ENCODE results near the gene SETD1A. TPM values are rescaled to one million over a fixed set of nuclear protein-coding genes. Genes with fewer than 3 reads are reported as not detected.

Gene SETD1A
- polyA plus RNA-seq, 2 of the 4 experiments (the other 2 are of a cell fraction): 2.0 to 21.2 TPM

GRCh38 chr16:30997725-30998711 lies 40.5 kb downstream of the SETD1A start:
- no peak for FAIRE-seq
- ATAC-seq: peak; percentile 62 to 68
- H3K27ac ChIP-seq: peak overlapping the region; percentile 97 to 100
- H3K4me1 ChIP-seq: peaks cover 44% of the 10 kb centered on the region
- H3K9me3 ChIP-seq: no peaks in the 10 kb centered on the region
- 6% methylated on average over 21 of the region's 21 CpGs for WGBS (ENCODE audit: missing lambda C conversion rate)
- CTCF ChIA-PET: interaction anchor here (0.6 to 3.6 kb wide), 9 partner anchors 11 to 153 kb away, joined by 3 to 25 read pairs (median 3); partner anchors contain the start of gene HSD3B7
- H3K4me2 ChIP-seq: peak overlapping the region; percentile 92
- peak; percentile 74 to 89 for DNase-seq (ENCODE audit: low read depth in 1 of 2, low spot score in 1 of 2)
- POLR2A ChIA-PET: interaction anchor here (0.7 to 1.9 kb wide), 17 partner anchors 11 to 461 kb away, joined by 3 to 14 read pairs (median 6); partner anchors contain the start of genes ARMC5, FUS, HSD3B7 and KAT8
- peak overlapping the region; percentile 61 for H3K4me3 ChIP-seq
- TF ChIP-seq HEYL (CRISPR knock-in tag; IDR thresholded peaks at IDR 0.05) (no peak), POLR2AphosphoS2 (conservative IDR thresholded peaks at IDR 0.05; ENCODE audit: low read length) (no peak), RAD21 (conservative IDR thresholded peaks at IDR 0.05 in 1 of 2, IDR thresholded peaks at IDR 0.05 in 1 of 2) (no peak), ESRRA (IDR thresholded peaks at IDR 0.05; ENCODE audit: borderline replicate concordance, low read length) (no peak), NFE2L2 (conservative IDR thresholded peaks at IDR 0.05; ENCODE audit: low read length) (0 out of 2 replicates have a peak, but pooled peaks have one; percentile 3), CEBPB (IDR thresholded peaks at IDR 0.05) (no peak), JUN (IDR thresholded peaks at IDR 0.05) (no peak), NPAS2 (CRISPR knock-in tag; IDR thresholded peaks at IDR 0.05; ENCODE audit: borderline replicate concordance) (no peak), CHD2 (IDR thresholded peaks at IDR 0.05; ENCODE audit: low read length, partially characterized antibody) (no peak), POLR2A (IDR thresholded peaks at IDR 0.05; ENCODE audit: low read length) (no peak), RCOR1 (IDR thresholded peaks at IDR 0.05; ENCODE audit: low read depth, low read length) (no peak), USF2 (IDR thresholded peaks at IDR 0.05) (no peak), ZNF302 (CRISPR knock-in tag; IDR thresholded peaks at IDR 0.05) (no peak), HOXA7 (CRISPR knock-in tag; IDR thresholded peaks at IDR 0.05) (0 out of 2 replicates have a peak, but pooled peaks have one; percentile 31), KDM1A (IDR thresholded peaks at IDR 0.05; ENCODE audit: low read depth) (no peak), FOSB (CRISPR knock-in tag; IDR thresholded peaks at IDR 0.05) (no peak; the same call in 1 of the 2 replicates), BCL3 (IDR thresholded peaks at IDR 0.05) (no peak), RFX5 (IDR thresholded peaks at IDR 0.05) (no peak), EP300 (IDR thresholded peaks at IDR 0.05) (no peak), TFCP2L1 (CRISPR knock-in tag; IDR thresholded peaks at IDR 0.05) (no peak), CBX8 (IDR thresholded peaks at IDR 0.05) (no peak), KDM5A (IDR thresholded peaks at IDR 0.05) (no peak), MYC (IDR thresholded peaks at IDR 0.05; ENCODE audit: borderline replicate concordance, low read length) (peak; percentile 8; the same call in 1 of the 2 replicates)
- TF ChIP-seq, protein P1, sequence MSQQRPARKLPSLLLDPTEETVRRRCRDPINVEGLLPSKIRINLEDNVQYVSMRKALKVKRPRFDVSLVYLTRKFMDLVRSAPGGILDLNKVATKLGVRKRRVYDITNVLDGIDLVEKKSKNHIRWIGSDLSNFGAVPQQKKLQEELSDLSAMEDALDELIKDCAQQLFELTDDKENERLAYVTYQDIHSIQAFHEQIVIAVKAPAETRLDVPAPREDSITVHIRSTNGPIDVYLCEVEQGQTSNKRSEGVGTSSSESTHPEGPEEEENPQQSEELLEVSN (IDR thresholded peaks at IDR 0.05; ENCODE audit: borderline replicate concordance, low read depth): 0 out of 2 replicates have a peak, but pooled peaks have one; percentile 20
- TF ChIP-seq, protein P2, sequence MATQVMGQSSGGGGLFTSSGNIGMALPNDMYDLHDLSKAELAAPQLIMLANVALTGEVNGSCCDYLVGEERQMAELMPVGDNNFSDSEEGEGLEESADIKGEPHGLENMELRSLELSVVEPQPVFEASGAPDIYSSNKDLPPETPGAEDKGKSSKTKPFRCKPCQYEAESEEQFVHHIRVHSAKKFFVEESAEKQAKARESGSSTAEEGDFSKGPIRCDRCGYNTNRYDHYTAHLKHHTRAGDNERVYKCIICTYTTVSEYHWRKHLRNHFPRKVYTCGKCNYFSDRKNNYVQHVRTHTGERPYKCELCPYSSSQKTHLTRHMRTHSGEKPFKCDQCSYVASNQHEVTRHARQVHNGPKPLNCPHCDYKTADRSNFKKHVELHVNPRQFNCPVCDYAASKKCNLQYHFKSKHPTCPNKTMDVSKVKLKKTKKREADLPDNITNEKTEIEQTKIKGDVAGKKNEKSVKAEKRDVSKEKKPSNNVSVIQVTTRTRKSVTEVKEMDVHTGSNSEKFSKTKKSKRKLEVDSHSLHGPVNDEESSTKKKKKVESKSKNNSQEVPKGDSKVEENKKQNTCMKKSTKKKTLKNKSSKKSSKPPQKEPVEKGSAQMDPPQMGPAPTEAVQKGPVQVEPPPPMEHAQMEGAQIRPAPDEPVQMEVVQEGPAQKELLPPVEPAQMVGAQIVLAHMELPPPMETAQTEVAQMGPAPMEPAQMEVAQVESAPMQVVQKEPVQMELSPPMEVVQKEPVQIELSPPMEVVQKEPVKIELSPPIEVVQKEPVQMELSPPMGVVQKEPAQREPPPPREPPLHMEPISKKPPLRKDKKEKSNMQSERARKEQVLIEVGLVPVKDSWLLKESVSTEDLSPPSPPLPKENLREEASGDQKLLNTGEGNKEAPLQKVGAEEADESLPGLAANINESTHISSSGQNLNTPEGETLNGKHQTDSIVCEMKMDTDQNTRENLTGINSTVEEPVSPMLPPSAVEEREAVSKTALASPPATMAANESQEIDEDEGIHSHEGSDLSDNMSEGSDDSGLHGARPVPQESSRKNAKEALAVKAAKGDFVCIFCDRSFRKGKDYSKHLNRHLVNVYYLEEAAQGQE (IDR thresholded peaks at IDR 0.05): no peak
- TF ChIP-seq, protein P3, sequence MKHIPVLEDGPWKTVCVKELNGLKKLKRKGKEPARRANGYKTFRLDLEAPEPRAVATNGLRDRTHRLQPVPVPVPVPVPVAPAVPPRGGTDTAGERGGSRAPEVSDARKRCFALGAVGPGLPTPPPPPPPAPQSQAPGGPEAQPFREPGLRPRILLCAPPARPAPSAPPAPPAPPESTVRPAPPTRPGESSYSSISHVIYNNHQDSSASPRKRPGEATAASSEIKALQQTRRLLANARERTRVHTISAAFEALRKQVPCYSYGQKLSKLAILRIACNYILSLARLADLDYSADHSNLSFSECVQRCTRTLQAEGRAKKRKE (CRISPR knock-in tag; IDR thresholded peaks at IDR 0.05; ENCODE audit: low read depth): no peak
- TF ChIP-seq, protein P4, sequence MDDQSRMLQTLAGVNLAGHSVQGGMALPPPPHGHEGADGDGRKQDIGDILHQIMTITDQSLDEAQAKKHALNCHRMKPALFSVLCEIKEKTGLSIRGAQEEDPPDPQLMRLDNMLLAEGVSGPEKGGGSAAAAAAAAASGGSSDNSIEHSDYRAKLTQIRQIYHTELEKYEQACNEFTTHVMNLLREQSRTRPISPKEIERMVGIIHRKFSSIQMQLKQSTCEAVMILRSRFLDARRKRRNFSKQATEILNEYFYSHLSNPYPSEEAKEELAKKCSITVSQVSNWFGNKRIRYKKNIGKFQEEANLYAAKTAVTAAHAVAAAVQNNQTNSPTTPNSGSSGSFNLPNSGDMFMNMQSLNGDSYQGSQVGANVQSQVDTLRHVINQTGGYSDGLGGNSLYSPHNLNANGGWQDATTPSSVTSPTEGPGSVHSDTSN (IDR thresholded peaks at IDR 0.05): no peak
- TF ChIP-seq, protein P5, sequence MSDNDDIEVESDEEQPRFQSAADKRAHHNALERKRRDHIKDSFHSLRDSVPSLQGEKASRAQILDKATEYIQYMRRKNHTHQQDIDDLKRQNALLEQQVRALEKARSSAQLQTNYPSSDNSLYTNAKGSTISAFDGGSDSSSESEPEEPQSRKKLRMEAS (IDR thresholded peaks at IDR 0.05): peak; percentile 10; the same call in 1 of the 2 replicates

Measured in A549 (cell line).